Embryonic facial prominence (tissue), 1 donor: ENCODE measurements around the gene REXO4.
"Not testable (repeated sequence)": the region's sequence is repeated elsewhere in the genome, so short reads cannot be mapped to it uniquely, and the experiment has no call there.

Source experiments
- DNase-seq: peaks from one replicate; pipeline ENCODE4 v3.0.0-alpha.2; 2016; ENCODE audit errors: extremely low spot score

The REXO4 gene

GRCh38 chr9:133389562-133389961 is 28.2 kb downstream of the REXO4 start:
- DNase-seq = no peak

- DNase-seq = no peak
Observed at GRCh38 chr9:133389025-133389557, 28.7 kb downstream of the REXO4 start.

DNA sequence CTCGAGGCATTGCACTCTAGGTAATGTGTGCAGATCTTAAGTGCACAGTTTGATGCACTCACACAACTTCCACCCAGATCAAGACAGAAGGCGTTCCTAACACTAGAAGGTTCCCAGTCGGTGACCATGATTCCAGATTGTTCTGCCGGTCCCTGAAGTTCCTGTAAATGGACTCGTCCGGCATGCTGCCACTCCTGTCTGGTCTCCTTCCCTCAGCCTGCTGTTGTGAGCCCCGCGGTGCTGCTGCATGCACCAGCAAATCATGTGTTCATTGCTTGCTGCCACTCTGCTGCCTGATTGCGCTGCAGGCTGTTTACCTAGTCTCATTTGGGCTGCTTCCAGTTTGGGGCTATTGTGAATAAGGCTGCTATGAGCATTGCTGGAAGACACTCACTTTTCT is 30.1 kb downstream of the REXO4 start:
- DNase-seq = no peak

- no peak for DNase-seq
Observed at GRCh38 chr9:133386338-133386737, 31.5 kb downstream of the REXO4 start.

GRCh38 chr9:133385452-133385851 is 32.4 kb downstream of the REXO4 start:
- DNase-seq = no peak

- no peak for DNase-seq
Observed at GRCh38 chr9:133384736-133385321, 33.0 kb downstream of the REXO4 start.

DNA sequence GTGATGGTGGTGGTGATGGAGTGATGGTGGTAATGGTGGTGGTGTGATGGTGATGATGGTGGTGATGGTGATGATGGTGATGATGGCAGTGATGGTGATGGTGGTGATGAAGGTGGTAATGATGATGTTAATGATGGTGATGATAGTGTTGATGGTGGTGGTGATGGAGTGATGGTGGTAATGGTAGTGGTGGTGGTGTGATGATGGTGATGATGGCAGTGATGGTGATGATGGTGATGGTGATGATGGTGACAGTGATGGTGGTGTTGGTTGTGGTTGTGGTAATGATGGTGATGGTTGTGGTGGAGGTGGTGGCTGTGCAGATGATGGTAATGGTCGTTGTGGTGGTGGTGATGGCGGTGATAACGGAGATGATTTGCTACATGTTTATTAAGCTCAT is 34.4 kb downstream of the REXO4 start:
- no peak for DNase-seq

DNA sequence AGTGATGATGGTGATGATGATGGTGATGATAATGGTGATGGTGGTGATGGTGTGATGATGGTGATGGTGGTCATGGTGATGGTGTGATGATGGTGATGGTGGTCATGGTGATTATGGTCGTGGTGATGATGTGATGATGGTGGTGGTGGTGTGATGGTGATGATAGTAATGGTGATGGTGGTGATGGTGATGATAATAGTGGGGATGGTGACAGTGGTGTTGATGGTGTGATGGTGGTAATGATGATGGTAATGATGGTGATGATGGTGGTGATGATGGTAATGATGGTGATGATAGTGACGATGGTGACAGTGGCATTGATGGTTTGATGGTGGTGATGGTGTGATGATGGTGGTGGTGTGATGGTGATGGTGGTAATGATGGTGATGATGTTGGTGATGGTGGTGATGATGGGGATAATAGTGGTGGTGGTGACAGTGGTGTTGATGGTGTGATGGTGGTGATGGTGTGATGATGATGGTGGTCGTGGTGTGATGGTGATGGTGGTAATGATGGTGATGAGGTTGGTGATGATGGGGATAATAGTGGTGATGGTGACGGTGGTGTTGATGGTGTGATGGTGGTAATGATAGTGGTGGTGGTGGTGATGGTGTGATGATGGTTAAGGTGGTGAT is 35.2 kb downstream of the REXO4 start:
- no peak for DNase-seq

- DNase-seq = no peak
Observed at GRCh38 chr9:133380734-133381133, 37.1 kb downstream of the REXO4 start.

- no peak for DNase-seq
Observed at GRCh38 chr9:133379153-133380086, 38.4 kb downstream of the REXO4 start.

DNA sequence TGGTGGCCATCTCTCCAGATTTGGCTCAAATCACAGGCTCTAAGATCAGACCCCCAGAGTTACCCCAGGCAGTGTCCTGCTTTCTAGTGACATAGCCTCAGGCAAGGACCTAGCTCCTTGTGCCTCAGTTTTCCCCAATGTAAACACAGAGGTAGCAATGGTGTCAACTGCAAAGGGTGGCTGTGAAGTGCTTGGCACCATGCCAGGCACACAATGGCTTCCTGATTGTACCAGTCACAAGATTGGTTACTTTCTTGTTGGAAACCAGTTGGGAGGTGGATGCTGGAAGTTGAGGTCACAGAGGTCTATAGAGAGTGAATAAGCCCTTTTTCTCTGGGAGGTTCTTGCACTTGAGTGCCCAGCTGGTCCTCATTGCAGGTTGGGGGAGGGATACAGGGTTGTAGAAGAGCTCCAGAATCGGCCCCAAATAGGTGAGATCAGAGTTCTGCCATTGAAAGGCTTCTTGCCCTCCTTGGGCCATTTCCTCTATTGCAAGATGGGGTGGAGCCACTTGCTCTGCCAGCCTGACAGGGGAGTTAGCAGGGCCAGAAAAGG is 39.3 kb downstream of the REXO4 start:
- DNase-seq = no peak

DNA sequence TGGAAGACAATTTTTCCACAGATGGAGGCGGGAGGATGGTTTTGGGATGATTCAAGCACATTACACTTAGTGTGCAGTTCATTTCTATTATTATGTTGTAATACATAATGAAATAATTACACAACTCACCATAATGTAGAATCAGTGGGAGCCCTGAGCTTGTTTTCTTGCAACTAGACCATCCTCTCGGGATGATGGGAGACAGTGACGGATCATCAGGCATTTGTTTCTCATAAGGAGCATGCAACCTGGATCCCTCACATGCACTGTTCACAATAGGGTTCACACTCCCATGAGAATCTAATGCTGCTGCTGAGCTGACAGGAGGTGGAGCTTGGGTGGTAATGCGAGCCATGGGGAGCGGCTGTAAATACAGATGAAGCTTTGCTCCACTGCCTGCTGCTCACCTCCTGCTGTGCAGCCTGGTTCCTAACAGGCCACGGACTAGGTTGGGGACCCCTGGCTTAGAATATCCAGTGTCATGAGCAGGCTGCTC is 40.0 kb downstream of the REXO4 start:
- DNase-seq = no peak

GRCh38 chr9:133377280-133377679 is 40.5 kb downstream of the REXO4 start:
- not testable (repeated sequence) for DNase-seq

GRCh38 chr9:133375724-133376654 is 41.8 kb downstream of the REXO4 start, which contains the start of the genes STKLD1 and SURF4:
TSS of gene STKLD1 (plus strand) at chr9:133376366. CDS start at chr9:133376474, 108 bp downstream.
TSS of gene SURF4 (minus strand) at chr9:133376060. CDS start at chr9:133375969, 91 bp downstream.
- DNase-seq = peak; percentile 89

GRCh38 chr9:133375116-133375723 is 42.6 kb downstream of the REXO4 start:
- DNase-seq = no peak

GRCh38 chr9:133374612-133375115 is 43.1 kb downstream of the REXO4 start:
- no peak for DNase-seq

DNA sequence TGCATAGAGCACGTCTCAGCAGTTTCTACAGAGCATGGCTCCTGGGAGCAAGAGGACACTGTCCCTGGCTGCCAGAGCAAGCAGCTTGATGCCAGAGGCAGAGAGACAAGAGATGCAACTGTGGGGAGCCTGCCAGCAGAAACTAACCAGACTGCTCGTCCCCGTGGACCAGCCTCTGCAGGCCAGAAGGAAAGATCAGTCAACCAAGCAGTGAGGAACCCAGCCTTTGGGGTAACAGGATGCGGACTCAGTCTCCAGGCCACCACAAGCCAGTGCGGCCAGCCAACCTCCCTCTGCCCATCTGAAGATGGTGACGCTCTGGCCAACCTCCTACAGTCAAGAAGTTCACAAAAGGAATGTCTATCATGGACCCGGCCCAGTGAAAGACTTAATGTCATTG is 45.7 kb downstream of the REXO4 start:
- no peak for DNase-seq

DNA sequence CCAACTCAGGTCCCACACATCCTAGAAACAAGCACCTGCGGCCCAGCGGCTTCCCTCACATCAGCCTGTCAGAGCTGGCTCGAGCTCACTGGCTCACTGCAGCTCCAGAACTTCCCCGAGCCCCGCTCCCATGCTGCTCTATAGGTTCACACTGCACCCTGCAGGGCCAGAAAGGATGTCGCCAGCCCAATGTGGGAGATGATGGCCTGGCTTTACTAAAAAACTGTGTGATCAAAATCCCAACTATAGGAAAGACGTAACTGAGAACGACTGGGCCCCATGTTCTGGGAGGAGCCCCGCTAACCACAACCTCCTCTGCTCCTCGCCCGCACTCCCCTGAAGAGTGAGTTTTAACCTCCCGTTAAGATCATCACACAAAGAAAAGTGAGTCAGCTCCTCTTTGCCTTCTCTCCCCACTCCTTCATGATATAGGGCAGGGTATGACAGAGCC is 46.5 kb downstream of the REXO4 start:
- DNase-seq = no peak

GRCh38 chr9:133370685-133371084 is 47.1 kb downstream of the REXO4 start:
- no peak for DNase-seq

GRCh38 chr9:133369933-133370332 is 47.9 kb downstream of the REXO4 start:
- no peak for DNase-seq
